BJ (cell line): ENCODE results near the gene EPS8. TPM values are rescaled to one million over a fixed set of nuclear protein-coding genes. Genes with fewer than 3 reads are reported as not detected.

ENCODE experiments used
- CTCF ChIA-PET: fragments of 350-600 bp; formaldehyde crosslinking; extraction: SDS; loops from one replicate; lab custom pipeline; 2021; ENCODE audit warnings: antibody characterized with exemption, inconsistent platforms; lab: Yijun Ruan, JAX
- POLR2A ChIA-PET: fragments of 300-600 bp; sonication (Branson Sonifier 250); formaldehyde crosslinking; extraction: SDS; loops from one replicate; lab custom pipeline; 2021; ENCODE audit warnings: antibody characterized with exemption; lab: Charles Lee
- DNase-seq: peaks from one replicate; pipeline ENCODE4 v3.0.0-alpha.2; 2011; ENCODE audit warnings: low read depth
- H3K27me3 ChIP-seq: 2 replicates; pipeline ENCODE4 v1.6.0; 2011; ENCODE audit warnings: low read length; ENCODE audit not compliant: control insufficient read depth, insufficient read depth
- H3K36me3 ChIP-seq: 2 replicates; pipeline ENCODE4 v1.5.1; 2011; ENCODE audit warnings: low read length; ENCODE audit not compliant: control insufficient read depth, insufficient read depth
- H3K4me3 ChIP-seq: 2 replicates; pipeline ENCODE4 v1.5.1; 2011; ENCODE audit warnings: low read depth, mild to moderate bottlenecking, control low read depth, low read length
- CTCF ChIP-seq: IDR thresholded peaks from 2 replicates; pipeline ENCODE4 v1.5.1; 2011; ENCODE audit warnings: low read depth, mild to moderate bottlenecking, control low read depth, inconsistent platforms, low read length, moderate library complexity; ENCODE audit not compliant: insufficient read depth
- polyA plus RNA-seq: library from polyadenylated mRNA; depleted of rRNA; stranded (reverse); fragments of >200 nt; gene quantifications from 2 replicates; pipeline ENCODE4 v1.2.3, GENCODE V29; 2011

EPS8 gene
- polyA plus RNA-seq, 1 experiment: 118 TPM

GRCh38 chr12:15644700-15645099, 144.5 kb downstream of the EPS8 start:
- Histone ChIP-seq H3K4me3 (no peak overlapping the region), H3K36me3 (peaks cover 4% of the 10 kb centered on the region), H3K27me3 (no peaks in the 10 kb centered on the region)
- ChIA-PET CTCF (interaction anchor here (1.3 kb wide), 1 partner anchor 11 kb away, joined by 3 read pairs; no protein-coding TSS in a partner anchor), POLR2A (no interaction called here)
- no peak for DNase-seq
- no peak for TF ChIP-seq CTCF

GRCh38 chr12:15638231-15638630, 151.0 kb downstream of the EPS8 start:
- Histone ChIP-seq H3K36me3 (peaks cover 1% of the 10 kb centered on the region; the same call in 1 of the 2 replicates), H3K4me3 (no peak overlapping the region), H3K27me3 (no peaks in the 10 kb centered on the region)
- no peak for TF ChIP-seq CTCF
- ChIA-PET CTCF (interaction anchor here (0.7 kb wide), 1 partner anchor 8 kb away, joined by 3 read pairs; no protein-coding TSS in a partner anchor), POLR2A (no interaction called here)
- no peak for DNase-seq

- DNase-seq: no peak
- Histone ChIP-seq H3K36me3 (peaks cover 1% of the 10 kb centered on the region; the same call in 1 of the 2 replicates), H3K27me3 (no peaks in the 10 kb centered on the region), H3K4me3 (no peak overlapping the region)
- ChIA-PET POLR2A (no interaction called here), CTCF (interaction anchor here (0.8 kb wide), 1 partner anchor 46 kb away, joined by 3 read pairs; no protein-coding TSS in a partner anchor)
- no peak for TF ChIP-seq CTCF
These were observed 152.9 kb downstream of the EPS8 start for GRCh38 chr12:15636060-15636890.

GRCh38 chr12:15634010-15634683, 155.0 kb downstream of the EPS8 start:
- DNase-seq: no peak
- POLR2A ChIA-PET: no interaction called here
- Histone ChIP-seq H3K4me3 (no peak overlapping the region), H3K36me3 (no peaks in the 10 kb centered on the region), H3K27me3 (no peaks in the 10 kb centered on the region)
- TF ChIP-seq CTCF: no peak
- CTCF ChIA-PET: interaction anchor here (0.9 to 1.7 kb wide), 3 partner anchors 10 to 44 kb away, joined by 3 to 4 read pairs (median 4); no protein-coding TSS in a partner anchor

- ChIA-PET POLR2A (no interaction called here), CTCF (interaction anchor here (0.6 to 0.9 kb wide), 2 partner anchors 11 to 150 kb away, joined by 3 read pairs; no protein-coding TSS in a partner anchor)
- H3K27me3 ChIP-seq: no peaks in the 10 kb centered on the region
- no peak for DNase-seq
- H3K4me3 ChIP-seq: no peak overlapping the region
- TF ChIP-seq CTCF: no peak
- no peaks in the 10 kb centered on the region for H3K36me3 ChIP-seq
These were observed 156.0 kb downstream of the EPS8 start for GRCh38 chr12:15633201-15633600.
